Panc1 (cell line): ENCODE data around the gene PRRX2. TPM values are rescaled to one million over a fixed set of nuclear protein-coding genes. Genes with fewer than 3 reads are reported as not detected.

Experiments used
- ATAC-seq: fragments of 200-7000 bp; cut with Tn5 transposase; 2 replicates; pipeline ENCODE4 v1.9.1; 2020; ENCODE audit warnings: mild to moderate bottlenecking, moderate library complexity
- BruUV-seq: library from RNA; stranded (reverse); fragments of 400-500 nt; replicated peaks from 2 replicates; lab custom pipeline; 2021; lab: Mats Ljungman, UMichigan
- CTCF ChIA-PET: fragments of 300-600 bp; sonication (Branson Sonifier 250); formaldehyde crosslinking; loops from one replicate; lab custom pipeline; 2022; ENCODE audit warnings: antibody characterized with exemption; lab: Charles Lee
- POLR2A ChIA-PET: fragments of 300-600 bp; sonication (Branson Sonifier 250); formaldehyde crosslinking; loops from one replicate; lab custom pipeline; 2022; ENCODE audit warnings: antibody characterized with exemption; lab: Charles Lee
- DNase-seq: peaks from one replicate; pipeline ENCODE4 v3.0.0-alpha.2; 2010; ENCODE audit warnings: low read depth, low spot score
- H3K27ac ChIP-seq: 2 replicates; pipeline ENCODE4 v1.5.1; 2011; ENCODE audit warnings: mild to moderate bottlenecking, low read length, inconsistent platforms
- H3K27me3 ChIP-seq: fragments of 200-500 bp; sonication (Bioruptor generic); 2 replicates; pipeline ENCODE4 v1.6.0; 2014; ENCODE audit warnings: low read length, inconsistent platforms; ENCODE audit not compliant: control insufficient read depth, insufficient read depth
- H3K36me3 ChIP-seq: fragments of 200-500 bp; sonication (Bioruptor generic); 2 replicates; pipeline ENCODE4 v1.5.1; 2014; ENCODE audit warnings: inconsistent platforms, mild to moderate bottlenecking, low read length, moderate library complexity; ENCODE audit not compliant: control insufficient read depth, insufficient read depth
- H3K4me1 ChIP-seq: 2 replicates; pipeline ENCODE4 v1.5.1; 2011; ENCODE audit warnings: inconsistent platforms, mild to moderate bottlenecking, low read length, moderate library complexity; ENCODE audit not compliant: control insufficient read depth, insufficient read depth
- H3K4me3 ChIP-seq, 2 experiments: 2 replicates each; pipeline ENCODE4 v1.5.1; 2011 to 2012; ENCODE audit warnings: low read depth in 2 of 2, low read length in 2 of 2, mild to moderate bottlenecking in 2 of 2, inconsistent platforms in 1 of 2, moderate library complexity in 1 of 2
- H3K9me3 ChIP-seq: fragments of 200-500 bp; sonication (Bioruptor generic); 2 replicates; pipeline ENCODE4 v1.5.1; 2014; ENCODE audit warnings: low read depth, mild to moderate bottlenecking, inconsistent platforms, low read length, moderate library complexity; ENCODE audit not compliant: control insufficient read depth, insufficient read depth
- CTCF ChIP-seq: fragments of 450-650 bp; IDR thresholded peaks from 2 replicates; pipeline ENCODE4 v1.5.1; 2017; ENCODE audit warnings: mild to moderate bottlenecking
- POLR2AphosphoS5 ChIP-seq: IDR thresholded peaks from 2 replicates; pipeline ENCODE4 v1.6.1; 2012; ENCODE audit warnings: mild to moderate bottlenecking, low read depth, low read length, moderate library complexity
- REST ChIP-seq, 2 experiments: IDR thresholded peaks; 2 replicates each; pipeline ENCODE4 v1.6.1; 2011 to 2012; ENCODE audit warnings: low read depth in 2 of 2, control low read depth in 1 of 2, low read length in 1 of 2, mild to moderate bottlenecking in 1 of 2, moderate library complexity in 1 of 2; ENCODE audit not compliant: insufficient read depth in 1 of 2
- SIN3A ChIP-seq: IDR thresholded peaks from 2 replicates; pipeline ENCODE4 v1.6.1; 2012; ENCODE audit warnings: low read depth, mild to moderate bottlenecking, low read length, moderate library complexity, borderline replicate concordance; ENCODE audit not compliant: insufficient read depth
- TCF7L2 ChIP-seq: IDR thresholded peaks from 2 replicates; pipeline ENCODE4 v1.6.1; 2011; ENCODE audit warnings: mild to moderate bottlenecking, low read depth, low read length, inconsistent platforms
- in situ Hi-C: cut with HindIII; loops from 2 replicates; pipeline ENCODE4 v1.10.0; 2016; ENCODE audit warnings: low sequenced_read_pairs, low pct_unique_long_range_greater_than_20kb
- intact Hi-C: fragments of 100-400 bp; cut with micrococcal nuclease; formaldehyde crosslinking; loops from one replicate; pipeline ENCODE4 v1.10.0; 2022; ENCODE audit not compliant: unreplicated experiment
- total RNA-seq: library from RNA; stranded (reverse); gene quantifications from one replicate; pipeline ENCODE4 v1.2.1, GENCODE V29; 2021; ENCODE audit not compliant: unreplicated experiment

The PRRX2 gene
- total RNA-seq, 1 experiment from 2014 or later: 6.3 TPM

GRCh38 chr9:129735546-129735945 lies 70.1 kb downstream of the PRRX2 start:
- ChIA-PET CTCF (no interaction called here), POLR2A (interaction anchor here (0.5 kb wide), 1 partner anchor 569 kb away, joined by 3 read pairs; no protein-coding TSS in a partner anchor)
- intact Hi-C loops: no loop called here
- no peak overlapping the region for H3K4me3 ChIP-seq
- no peaks in the 10 kb centered on the region for H3K4me1 ChIP-seq
- no TSS peak for BruUV-seq
- H3K9me3 ChIP-seq: no peaks in the 10 kb centered on the region
- no peaks in the 10 kb centered on the region for H3K36me3 ChIP-seq
- H3K27ac ChIP-seq: no peak overlapping the region
- in situ Hi-C loops: no loop called here
- TF ChIP-seq POLR2AphosphoS5 (no peak), REST (IDR thresholded peaks at IDR 0.05; ENCODE audit: insufficient read depth in 1 of 2, low read depth in 2 of 2, low read length in 1 of 2) (no peak), SIN3A (no peak), TCF7L2 (no peak), CTCF (no peak)
- DNase-seq (no peak), ATAC-seq (no peak)
- no peaks in the 10 kb centered on the region for H3K27me3 ChIP-seq

- ATAC-seq (no peak), DNase-seq (no peak)
- intact Hi-C loops: loop anchor here (2.0 kb wide), 1 partner anchor 46 kb away; no protein-coding TSS in a partner anchor
- POLR2A ChIA-PET: interaction anchor here (0.5 kb wide), 1 partner anchor 570 kb away, joined by 3 read pairs; no protein-coding TSS in a partner anchor
- H3K4me1 ChIP-seq: no peaks in the 10 kb centered on the region
- H3K9me3 ChIP-seq: no peaks in the 10 kb centered on the region
- H3K27me3 ChIP-seq: no peaks in the 10 kb centered on the region
- in situ Hi-C loops: no loop called here
- H3K36me3 ChIP-seq: no peaks in the 10 kb centered on the region
- no peak for TF ChIP-seq SIN3A
- TF ChIP-seq TCF7L2: no peak
- no peak for TF ChIP-seq POLR2AphosphoS5
- no peak for TF ChIP-seq CTCF
- no peak for TF ChIP-seq REST (IDR thresholded peaks at IDR 0.05; ENCODE audit: insufficient read depth in 1 of 2, low read depth in 2 of 2, low read length in 1 of 2)
- BruUV-seq: no TSS peak
- no peak overlapping the region for H3K27ac ChIP-seq
- CTCF ChIA-PET: no interaction called here
- H3K4me3 ChIP-seq: no peak overlapping the region
Observed at GRCh38 chr9:129736334-129736733, 70.9 kb downstream of the PRRX2 start.
